Head of caudate nucleus (tissue), 42 donors: Measurements from ENCODE around the gene PEX11G.

Experiments
- DNase-seq, 42 donors: peaks; one replicate each; pipeline versions ENCODE4 v3.0.0 to v3.0.0-alpha.2; 2020 to 2021; ENCODE audit warnings: mixed read lengths in 7 of 42
- intact Hi-C: fragments of 100-400 bp; cut with DNase I; formaldehyde crosslinking; loops from one replicate; pipeline ENCODE4 v1.15.0; 2022

The PEX11G gene

DNA sequence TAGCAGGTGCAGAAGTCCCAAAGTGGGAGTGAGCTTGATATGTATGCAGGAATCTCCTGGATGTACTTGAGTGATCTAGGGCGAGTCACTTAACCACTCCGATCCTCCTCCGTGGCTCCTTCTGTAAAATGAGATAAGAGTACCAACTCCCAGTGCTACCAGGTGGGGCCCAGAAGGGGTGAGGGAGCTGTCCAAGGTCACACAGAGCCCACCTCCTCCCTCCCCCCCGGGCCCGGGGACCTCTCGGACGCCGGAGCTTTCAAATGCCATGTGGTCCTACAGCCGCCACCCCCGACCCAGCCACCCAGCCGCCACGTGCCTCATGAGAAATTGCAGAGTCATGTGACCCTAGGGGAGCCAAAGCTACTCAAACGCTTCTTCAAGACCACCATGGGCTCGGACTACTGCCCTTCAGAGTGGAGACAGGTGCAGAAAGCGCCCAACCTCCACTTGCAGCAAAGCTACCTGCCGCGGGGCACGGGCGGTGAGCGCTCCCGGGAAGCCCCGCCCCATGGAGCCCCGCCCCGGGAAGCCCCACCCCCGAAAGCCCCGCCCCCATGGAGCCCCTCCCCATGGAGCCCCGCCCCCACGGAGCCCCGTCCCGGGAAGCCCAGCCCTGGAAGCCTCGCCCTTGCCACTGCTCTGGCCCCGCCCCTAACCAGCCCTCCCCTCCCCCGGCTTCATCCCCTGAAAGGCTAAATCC is 17.0 kb upstream of the PEX11G start:
- intact Hi-C loops, result no loop called here

GRCh38 chr19:7505288-7505681 is 16.4 kb upstream of the PEX11G start:
- intact Hi-C loops, result no loop called here
- DNase-seq, result no peak

More for the DNA sequence above, 17.0 kb upstream of the PEX11G start:
- DNase-seq, result peak in 36 of 42 donors; percentile 23 to 79 (median 61)

- DNase-seq, result no peak
- intact Hi-C loops, result no loop called here
Observed at GRCh38 chr19:7504684-7505083, 15.8 kb upstream of the PEX11G start.

- no peak for DNase-seq
- intact Hi-C loops, result no loop called here
Observed at GRCh38 chr19:7502552-7502951, 13.7 kb upstream of the PEX11G start.

DNA sequence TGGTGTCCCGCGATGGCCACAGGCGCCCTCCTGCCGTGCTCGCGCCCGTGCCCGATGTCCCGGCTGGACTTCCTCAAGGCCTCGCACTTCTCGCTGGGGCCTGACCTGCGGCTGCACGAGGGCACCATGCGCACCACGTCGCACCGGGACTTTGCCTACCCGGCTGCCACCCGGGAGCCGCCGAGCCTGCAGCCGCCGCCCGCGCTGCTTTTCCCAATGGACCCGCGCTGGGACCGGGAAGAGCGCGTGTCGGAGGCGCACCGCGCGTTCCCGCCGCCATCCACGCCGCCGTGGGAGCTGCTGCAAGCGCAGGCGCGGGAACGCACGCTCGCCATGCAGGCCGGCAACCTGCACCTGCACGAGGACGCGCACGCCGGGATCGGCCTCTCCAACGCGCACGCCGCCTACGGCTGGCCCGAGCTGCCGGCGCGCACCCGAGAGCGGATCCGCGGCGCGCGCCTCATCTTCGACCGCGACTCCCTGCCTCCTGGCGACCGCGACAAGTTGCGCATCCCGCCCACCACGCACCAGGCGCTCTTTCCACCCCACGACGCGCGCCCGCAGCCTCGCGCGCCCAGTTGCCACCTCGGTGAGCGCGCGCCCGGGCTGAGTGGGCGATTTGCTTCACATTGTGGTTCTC is 12.1 kb upstream of the PEX11G start:
- peak; percentile 70 to 96 (median 90) for DNase-seq
- intact Hi-C loops, result no loop called here

DNA sequence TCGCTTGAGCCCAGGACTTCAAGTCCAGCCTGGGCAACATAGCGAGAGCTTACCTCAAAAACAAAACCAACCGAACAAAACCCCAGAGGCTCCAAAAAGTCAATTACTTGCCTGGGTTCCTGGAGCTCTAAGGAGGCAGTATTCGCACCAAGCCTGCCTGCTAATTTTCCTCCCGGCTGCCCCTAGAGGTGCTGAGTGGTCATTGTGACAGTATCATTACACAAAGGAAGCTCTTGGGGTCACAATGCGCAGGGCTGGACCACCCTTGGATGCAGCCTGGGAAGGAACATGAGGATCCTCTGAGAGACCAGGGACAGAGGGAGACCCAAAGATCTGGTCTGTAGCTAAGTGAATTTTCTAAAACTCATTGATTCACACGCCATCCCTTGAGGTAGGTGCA is 8.5 kb upstream of the PEX11G start:
- intact Hi-C loops, result no loop called here
- peak in 10 of 42 donors; percentile 29 to 76 (median 43) for DNase-seq

GRCh38 chr19:7494416-7495098 is 5.7 kb upstream of the PEX11G start:
- intact Hi-C loops, result no loop called here
- peak; percentile 66 to 95 (median 86) for DNase-seq

- intact Hi-C loops, result no loop called here
- no peak for DNase-seq
Observed at GRCh38 chr19:7492558-7492957, 3.7 kb upstream of the PEX11G start.

DNA sequence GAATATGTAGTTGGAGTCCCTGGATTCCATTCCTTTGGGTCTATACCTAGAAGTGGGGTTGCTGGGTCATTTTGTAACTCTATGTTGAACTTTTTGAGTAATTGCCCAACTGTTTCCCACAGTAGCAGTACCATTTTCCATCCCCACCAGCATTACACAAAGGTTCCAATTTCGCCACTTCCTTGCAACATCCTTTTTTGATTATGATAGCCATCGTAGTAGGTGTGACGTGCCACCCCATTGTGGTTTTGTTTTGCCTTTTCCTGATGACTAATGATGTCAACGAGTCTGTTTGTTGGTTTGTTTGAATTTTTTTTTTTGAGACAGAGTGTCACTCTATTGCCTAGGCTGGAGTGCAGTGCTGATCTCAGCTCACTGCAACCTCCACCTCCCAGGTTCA is 3.3 kb upstream of the PEX11G start:
- DNase-seq, result no peak
- intact Hi-C loops, result no loop called here

DNA sequence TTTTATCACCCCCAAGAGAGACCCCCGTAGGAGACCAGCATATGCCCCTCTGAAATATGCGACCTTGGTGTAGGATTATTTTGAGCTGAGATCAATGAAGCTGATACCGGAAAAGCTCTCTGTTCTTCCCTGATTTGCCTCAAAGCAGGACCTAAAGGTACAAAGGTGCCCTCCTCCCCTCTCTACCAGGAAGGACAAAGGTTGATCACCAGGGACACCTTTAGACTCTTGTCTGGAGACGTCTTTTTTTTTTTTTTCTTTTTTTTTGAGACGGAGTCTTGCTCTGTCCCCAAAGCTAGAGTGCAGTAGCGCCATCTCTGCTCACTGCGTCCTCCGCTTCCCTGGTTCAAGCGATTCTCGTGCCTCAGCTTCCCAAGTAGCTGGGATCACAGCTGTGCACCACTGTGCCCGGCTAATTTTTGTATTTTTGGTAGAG is 792 bp upstream of the PEX11G start:
- no peak for DNase-seq
- intact Hi-C loops, result loop anchor here (5.0 kb wide), 1 partner anchor 33 kb away; the partner anchor contains the start of gene MCOLN1

DNA sequence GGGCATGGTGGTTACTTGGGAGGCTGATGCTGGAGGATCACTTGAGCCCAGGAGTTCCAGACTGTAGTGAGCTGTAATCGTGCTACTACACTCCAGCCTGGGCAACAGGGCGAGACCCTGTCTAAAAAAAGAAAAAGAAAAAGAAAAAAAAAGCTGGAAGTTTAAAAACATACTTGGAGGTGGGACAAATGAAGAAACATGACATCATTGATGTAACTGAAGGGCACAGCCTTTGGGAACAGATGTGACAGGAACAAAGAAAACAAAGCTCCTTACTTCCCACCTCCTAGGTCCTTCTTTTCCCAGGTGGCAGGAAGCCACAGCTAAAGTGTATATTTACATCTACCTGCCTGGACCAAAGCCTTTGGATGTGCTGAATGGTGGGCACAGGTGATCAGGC is 1.9 kb downstream of the PEX11G start:
- intact Hi-C loops, result loop anchor here (5.0 kb wide), 1 partner anchor 35 kb away; the partner anchor contains the start of gene MCOLN1
- DNase-seq, result no peak

- no peak for DNase-seq
- intact Hi-C loops, result no loop called here
Observed at GRCh38 chr19:7483720-7484201, 5.1 kb downstream of the PEX11G start.

- DNase-seq, result no peak
- intact Hi-C loops, result no loop called here
Observed at GRCh38 chr19:7482584-7483439, 6.0 kb downstream of the PEX11G start.

DNA sequence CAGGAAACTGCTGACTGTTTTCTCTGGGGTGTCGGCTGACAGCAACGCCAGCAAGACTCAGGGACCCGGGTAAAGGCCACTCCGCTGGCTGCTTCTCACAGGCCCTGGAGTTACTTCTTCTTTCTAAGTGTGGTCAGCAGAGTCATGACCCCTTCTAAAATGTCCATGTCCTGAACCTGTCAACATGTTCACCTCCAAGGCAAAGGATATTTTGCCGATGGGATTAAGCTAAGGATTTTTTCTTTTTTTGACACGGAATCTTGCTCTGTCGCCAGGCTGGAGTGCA is 7.9 kb downstream of the PEX11G start:
- peak in 2 of 42 donors; percentile 20 to 40 for DNase-seq
- intact Hi-C loops, result no loop called here

GRCh38 chr19:7480222-7480969 is 8.4 kb downstream of the PEX11G start:
- DNase-seq, result peak in 14 of 42 donors; percentile 17 to 57 (median 39)
- intact Hi-C loops, result no loop called here

GRCh38 chr19:7478843-7479227 is 10.0 kb downstream of the PEX11G start:
- intact Hi-C loops, result no loop called here
- no peak for DNase-seq

DNA sequence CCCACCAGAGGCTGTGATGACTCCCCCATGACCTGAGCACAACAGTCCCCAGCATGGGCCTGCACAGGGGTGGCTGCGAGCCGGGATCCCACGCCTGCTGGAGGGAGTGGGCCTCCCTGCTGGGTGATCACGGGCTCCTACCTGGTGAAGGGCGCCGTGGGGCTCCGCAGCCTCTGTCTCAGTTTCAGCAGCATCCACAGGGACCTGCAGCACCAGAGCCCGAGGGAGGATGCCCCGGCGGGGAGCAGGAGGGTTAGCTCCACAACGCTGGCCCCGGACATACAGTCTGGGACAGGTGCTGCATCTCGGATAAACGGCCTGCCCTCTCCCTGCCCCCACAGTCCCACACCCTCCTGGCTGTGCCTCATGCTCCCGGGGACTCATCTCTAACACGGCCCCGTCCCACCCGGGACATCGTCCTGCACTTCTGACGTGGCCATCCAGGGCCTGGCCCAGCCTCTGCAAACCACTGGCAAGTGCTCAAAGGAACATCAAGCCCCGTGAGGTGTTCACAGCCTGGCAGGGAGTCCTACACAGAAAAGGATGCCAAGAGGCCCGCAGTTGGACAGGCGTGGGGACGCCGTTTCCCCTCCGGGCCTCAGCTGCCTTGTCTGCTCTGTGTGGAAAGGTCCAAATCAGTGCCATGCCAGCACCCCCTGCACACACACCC is 10.5 kb downstream of the PEX11G start:
- intact Hi-C loops, result no loop called here
- no peak for DNase-seq

DNA sequence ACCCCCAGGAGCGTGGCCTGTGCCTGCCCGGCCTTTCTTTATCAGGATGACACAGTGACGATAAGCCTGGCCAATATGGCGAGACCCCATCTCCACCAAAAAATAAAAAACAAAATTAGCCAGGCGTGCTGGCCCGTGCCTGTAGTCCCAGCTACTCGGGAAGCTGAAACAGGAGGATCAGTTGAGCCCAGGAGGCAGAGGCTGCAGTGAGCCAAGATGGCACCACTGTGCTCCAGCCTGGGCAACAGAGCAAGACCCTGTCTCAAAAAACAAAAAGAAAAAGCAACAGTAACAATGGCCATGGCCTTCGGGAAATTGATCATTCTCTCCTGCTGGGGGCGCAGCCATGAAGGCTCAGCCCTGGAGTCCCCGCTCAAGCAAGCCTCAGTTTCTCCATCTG is 11.1 kb downstream of the PEX11G start:
- no peak for DNase-seq
- intact Hi-C loops, result no loop called here
